ENCODE results near the gene SETD1A.

The SETD1A gene

GRCh38 chr16:30983898-30984610 lies 26.5 kb downstream of the SETD1A start:
- DNase-seq, result no peak

GRCh38 chr16:30984669-30985400 lies 27.3 kb downstream of the SETD1A start, which contains the start of gene HSD3B7:
TSS of gene HSD3B7 (plus strand) at chr16:30985207. CDS start at chr16:30985659, 452 bp downstream.
- DNase-seq, result peak; percentile 69 to 76

DNA sequence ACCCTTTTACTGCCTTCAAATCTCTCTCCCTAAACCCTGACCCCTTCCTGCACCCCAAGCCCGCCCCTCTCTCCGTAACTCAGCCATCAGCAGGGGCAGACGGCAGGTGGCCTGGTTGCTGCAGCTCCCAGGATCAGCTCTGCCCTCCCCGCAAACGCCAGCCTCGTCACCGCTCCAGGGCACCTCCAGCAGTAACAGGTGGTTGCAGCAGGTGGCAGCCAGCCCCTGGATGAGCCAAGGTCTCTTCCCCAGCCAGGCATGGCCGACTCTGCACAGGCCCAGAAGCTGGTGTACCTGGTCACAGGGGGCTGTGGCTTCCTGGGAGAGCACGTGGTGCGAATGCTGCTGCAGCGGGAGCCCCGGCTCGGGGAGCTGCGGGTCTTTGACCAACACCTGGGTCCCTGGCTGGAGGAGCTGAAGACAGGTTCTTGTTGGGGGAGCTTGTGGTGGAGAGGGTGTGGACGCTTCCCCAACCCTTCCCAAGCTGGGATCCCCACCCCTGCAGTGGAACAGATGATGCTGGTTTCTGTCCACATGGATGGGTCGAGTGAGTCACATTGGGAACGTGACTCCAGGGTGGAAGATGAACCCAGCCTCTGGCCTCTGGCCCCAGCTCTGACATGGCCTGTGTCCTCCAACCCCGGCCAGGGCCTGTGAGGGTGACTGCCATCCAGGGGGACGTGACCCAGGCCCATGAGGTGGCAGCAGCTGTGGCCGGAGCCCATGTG lies 28.0 kb downstream of the SETD1A start:
- DNase-seq, result peak; percentile 74 to 87

DNA sequence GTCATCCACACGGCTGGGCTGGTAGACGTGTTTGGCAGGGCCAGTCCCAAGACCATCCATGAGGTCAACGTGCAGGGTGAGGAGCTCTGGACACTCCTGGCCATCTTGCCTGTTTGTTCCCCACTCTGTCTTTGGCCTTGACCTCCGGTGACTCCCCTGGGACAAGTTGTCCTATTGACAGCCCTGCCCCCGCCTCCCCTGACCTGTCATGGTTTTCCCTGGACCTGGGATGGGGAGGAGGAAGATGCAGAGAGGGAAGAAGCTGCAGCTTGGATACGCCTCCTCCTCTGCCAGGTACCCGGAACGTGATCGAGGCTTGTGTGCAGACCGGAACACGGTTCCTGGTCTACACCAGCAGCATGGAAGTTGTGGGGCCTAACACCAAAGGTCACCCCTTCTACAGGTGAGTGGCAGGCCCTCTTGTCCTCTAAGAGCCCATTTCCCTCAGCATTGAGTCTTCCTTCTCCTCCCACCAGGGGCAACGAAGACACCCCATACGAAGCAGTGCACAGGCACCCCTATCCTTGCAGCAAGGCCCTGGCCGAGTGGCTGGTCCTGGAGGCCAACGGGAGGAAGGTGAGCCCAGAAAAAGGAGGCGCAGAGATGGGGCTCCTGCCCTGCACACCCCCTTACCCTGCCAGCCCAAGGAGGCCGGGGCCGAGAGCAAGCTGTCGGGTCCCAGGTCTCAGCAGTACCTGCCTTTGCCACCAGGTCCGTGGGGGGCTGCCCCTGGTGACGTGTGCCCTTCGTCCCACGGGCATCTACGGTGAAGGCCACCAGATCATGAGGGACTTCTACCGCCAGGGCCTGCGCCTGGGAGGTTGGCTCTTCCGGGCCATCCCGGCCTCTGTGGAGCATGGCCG lies 28.8 kb downstream of the SETD1A start:
- no peak for DNase-seq

DNA sequence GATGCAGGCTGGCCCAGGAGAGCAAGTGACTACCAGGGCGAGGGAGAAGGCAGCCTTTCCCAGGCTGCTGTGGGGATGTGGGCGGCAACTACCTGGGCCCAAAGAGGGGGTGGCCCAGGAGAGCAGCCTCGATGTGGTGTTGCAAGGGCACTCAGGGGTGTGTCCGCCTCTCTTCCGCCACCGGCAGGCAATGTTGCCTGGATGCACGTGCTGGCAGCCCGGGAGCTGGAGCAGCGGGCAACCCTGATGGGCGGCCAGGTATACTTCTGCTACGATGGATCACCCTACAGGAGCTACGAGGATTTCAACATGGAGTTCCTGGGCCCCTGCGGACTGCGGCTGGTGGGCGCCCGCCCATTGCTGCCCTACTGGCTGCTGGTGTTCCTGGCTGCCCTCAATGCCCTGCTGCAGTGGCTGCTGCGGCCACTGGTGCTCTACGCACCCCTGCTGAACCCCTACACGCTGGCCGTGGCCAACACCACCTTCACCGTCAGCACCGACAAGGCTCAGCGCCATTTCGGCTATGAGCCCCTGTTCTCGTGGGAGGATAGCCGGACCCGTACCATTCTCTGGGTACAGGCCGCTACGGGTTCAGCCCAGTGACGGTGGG lies 30.1 kb downstream of the SETD1A start:
- DNase-seq, result no peak

DNA sequence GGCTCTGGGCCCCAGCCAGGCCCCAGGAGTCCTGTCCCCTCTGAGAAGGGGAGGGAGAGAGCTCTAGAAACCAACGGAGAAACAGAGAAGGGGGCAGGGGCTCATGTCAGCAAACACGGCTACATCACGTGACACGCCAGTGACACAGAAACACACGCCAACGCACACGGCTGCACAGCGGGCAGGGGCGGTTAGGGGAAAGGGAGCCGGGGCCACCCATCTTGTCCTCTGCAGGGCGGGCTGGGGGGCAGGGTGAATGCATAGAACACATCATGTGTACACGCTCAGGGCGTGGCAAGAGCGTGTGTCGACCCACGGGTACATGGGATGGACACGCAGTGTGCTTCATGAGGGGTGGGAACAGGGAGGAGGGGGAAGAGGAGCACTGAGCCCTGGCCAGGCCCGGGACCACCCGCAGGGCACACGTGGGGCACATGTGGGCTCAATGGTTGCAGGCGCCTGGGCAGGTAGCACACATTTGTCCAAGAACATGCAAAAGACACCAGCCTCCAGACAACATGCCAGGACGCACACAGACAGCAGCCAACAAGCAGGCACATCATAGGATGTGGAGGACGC lies 32.0 kb downstream of the SETD1A start:
- no peak for DNase-seq

GRCh38 chr16:30990105-30990504 lies 32.6 kb downstream of the SETD1A start:
- no peak for DNase-seq

- DNase-seq, result no peak
Measured at GRCh38 chr16:30991052-30991451, 33.5 kb downstream of the SETD1A start.

DNA sequence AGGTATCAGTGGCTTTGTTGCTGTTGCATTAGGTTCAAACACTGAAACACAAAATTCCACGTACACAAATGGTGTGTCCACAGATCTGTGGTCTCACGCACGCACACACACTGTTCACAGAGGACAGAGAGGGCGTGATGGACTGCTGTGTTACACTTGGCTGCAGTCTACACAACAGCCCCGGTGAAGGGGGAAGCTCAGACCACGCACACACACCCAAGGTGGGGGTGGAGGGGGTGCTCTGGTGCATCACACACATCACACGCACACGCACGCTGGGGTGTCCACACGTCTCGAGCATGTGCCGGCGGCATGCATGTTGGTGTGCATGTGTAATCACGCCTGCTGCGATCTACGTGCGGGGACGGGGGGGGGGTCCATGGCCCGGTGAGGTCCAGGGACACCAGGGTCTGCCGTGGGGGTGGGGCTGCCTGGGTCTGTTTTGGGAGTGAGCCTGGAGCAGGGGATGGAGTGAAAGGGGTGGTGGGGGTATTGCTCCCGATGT lies 34.8 kb downstream of the SETD1A start:
- DNase-seq, result no peak

- no peak for DNase-seq
Measured at GRCh38 chr16:30992931-30993816, 35.6 kb downstream of the SETD1A start.

GRCh38 chr16:30995927-30996323 lies 38.4 kb downstream of the SETD1A start:
- DNase-seq, result no peak

DNA sequence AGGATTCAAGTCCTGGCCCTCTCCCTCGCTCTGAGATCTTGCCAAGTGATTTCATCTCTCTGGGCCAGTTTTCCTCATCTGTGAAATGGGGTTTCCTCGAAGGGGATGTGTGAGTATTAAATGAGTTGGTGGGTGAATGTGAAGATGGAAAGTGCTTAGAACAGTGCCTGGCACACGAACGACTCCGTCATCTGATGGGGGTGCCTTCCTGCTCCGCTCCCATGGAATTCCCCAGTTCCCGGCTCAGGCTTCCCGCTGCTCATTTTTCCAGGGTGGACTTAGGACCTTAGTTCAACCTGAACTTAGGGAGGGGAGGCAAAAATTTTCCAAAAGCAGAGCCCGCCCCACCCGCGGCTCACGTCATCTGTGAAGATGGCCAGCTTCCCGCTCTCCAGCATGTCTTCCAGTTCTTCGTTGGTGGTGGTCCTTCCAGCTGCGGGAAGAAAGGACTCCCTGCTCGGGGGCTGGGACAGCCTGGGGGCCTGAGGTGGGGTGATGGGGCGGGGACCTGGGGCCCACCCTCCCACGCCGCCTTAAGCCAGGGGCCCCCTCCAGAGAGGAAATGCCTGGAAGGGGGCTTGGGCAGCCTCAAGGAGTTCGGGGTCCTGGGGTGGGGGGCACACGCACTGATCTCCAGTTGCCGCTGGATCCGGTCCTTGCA lies 38.9 kb downstream of the SETD1A start:
- no peak for DNase-seq

GRCh38 chr16:30996985-30997724 lies 39.6 kb downstream of the SETD1A start:
- DNase-seq, result peak; percentile 22 to 32

- no peak for DNase-seq
Measured at GRCh38 chr16:30997725-30998711, 40.5 kb downstream of the SETD1A start.

GRCh38 chr16:30998852-30999761 lies 41.6 kb downstream of the SETD1A start:
- DNase-seq, result no peak

DNA sequence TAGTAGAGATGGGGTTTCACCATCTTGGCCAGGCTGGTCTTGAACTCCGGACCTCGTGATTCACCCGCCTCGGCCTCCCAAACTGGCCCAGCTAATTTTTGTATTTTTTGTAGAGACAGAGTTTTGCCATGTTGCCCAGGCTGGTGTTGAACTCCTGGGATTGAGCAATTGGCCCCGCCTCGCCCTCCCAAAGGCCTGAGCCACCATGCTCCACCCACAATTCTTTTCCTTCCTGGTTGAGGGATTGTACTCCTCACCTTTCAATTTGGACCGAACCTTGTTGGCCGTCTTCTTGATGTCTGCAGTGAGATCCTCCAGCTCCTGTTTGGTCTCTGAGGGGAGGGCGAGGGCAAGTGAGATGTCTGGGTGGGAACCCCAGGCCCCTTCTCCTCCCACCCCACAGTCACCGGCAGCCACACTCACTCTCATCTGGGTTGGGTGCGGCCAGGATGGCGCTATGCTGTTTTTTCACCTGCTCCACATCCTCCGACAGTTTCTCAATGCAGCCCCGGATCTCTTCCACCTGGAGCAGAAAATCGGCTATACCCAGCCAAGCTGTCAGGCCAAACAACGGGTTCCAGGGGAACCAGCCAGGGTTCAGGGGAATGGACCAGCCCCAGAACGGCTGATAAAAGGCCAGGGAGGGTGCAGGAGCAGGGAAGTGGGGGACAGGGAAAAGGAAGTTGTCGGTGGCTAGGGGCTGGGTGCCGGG lies 43.3 kb downstream of the SETD1A start:
- DNase-seq, result no peak

Data from SHP77 (cell line).